Posterior cingulate gyrus (tissue), 11 donors: ENCODE data around the gene GLIPR1.

Experiments used
- DNase-seq, 10 donors: peaks; one replicate each; pipeline versions ENCODE4 v3.0.0 to v3.0.0-alpha.2; 2020 to 2021; ENCODE audit warnings: mixed read lengths in 3 of 10
- intact Hi-C: fragments of 100-400 bp; cut with DNase I; formaldehyde crosslinking; loops from one replicate; pipeline ENCODE4 v1.15.1; 2023

GLIPR1 gene

DNA sequence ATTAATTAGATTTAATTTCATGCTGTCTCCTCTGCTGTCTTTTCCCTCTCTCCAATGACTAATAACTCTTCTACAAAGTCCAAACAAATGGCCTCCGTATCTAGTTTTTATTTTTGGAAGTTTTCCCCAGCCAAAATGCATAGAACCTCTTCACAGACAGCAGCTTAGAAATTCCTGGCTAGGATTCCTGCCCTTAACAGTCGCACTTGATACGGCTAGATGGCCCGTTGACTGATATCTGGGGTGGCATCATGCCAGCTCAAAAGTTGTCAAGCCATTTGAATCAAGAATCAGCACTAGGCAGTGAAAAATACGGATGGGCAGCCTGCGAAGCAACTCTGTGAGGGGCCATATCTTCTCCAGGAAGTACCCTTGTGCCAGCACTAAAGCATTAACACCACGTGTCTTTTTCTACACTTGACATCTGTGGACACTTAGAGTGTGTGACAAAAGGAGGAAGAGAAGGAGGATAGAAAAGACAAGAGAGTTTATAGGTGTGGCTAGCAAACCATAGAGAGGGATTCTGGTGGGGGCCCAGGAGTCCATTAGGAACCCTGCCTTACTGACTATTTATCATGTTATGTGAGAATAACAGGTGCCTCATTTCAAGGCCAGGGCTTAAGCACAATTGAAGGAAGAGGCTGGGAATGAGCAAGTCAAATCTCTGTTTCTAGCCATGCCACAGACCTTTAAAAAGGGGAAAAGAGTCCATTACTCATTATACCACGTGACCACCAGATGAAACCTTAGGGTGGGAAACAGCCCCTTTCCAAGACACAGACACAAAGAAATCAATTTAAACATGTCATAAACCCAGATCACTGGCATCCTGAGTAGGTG is 70.1 kb downstream of the GLIPR1 start:
- intact Hi-C loops, result no loop called here
- DNase-seq, result no peak

DNA sequence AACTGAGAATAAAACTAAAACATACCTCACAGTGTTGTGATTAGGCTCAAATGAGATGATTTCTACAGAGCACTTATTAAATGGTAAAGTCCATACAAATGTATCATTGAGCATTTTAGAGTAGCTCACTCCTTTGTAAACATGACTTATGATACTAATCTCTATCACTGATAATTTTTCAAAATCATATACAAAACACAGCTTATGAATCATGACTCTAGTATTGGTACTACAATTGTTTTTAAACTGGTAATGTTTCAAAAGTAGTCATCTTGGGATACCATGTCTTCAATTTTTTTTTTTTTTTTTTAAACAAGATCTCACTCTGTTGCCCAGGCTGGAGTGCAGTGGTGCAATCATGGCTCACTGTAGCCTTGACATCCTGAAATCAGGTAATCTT is 70.9 kb downstream of the GLIPR1 start:
- DNase-seq, result no peak
- intact Hi-C loops, result no loop called here

DNA sequence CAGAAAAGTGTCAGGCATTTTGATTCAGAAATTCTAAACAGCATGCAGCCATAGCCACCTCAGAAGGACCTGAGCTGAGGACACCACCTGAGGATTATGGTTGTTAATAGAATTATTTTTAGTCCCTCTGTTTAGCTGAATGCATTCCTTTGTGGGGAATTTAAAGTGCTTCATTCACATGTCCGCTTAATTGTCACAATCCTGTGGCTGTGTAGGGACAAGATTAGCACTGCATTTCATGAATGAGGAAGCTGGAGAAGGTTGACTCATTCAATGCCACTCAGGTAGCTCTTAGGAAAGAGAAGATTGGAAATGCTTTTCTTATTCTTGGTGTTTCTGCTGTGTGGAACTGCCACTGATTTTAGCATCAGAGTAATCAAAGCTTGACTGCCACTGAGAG is 72.8 kb downstream of the GLIPR1 start:
- intact Hi-C loops, result no loop called here
- no peak for DNase-seq
